Astrocyte of the cerebellum (primary cell): ENCODE data around the gene ARHGEF37.
"Not testable (repeated sequence)": the region's sequence is repeated elsewhere in the genome, so short reads cannot be mapped to it uniquely, and the experiment has no call there.

ENCODE experiments used
- DNase-seq: peaks from one replicate; pipeline ENCODE4 v3.0.0-alpha.2; 2011; ENCODE audit warnings: low read depth
- H3K4me3 ChIP-seq: 2 replicates; pipeline ENCODE4 v1.5.1; 2011; ENCODE audit warnings: mild to moderate bottlenecking, low read depth, low read length, moderate library complexity
- in situ Hi-C: cut with HindIII; loops from 2 replicates; pipeline ENCODE4 v1.10.0; 2017; ENCODE audit warnings: low sequenced_read_pairs
- TF ChIP-seq, protein P1 (sequence below): IDR thresholded peaks from 2 replicates; pipeline ENCODE4 v1.5.1; 2012; ENCODE audit warnings: low read length, low read depth, moderate library complexity, mild to moderate bottlenecking; ENCODE audit errors: missing control alignments

The ARHGEF37 gene

GRCh38 chr5:149646564-149646963, 65.3 kb downstream of the ARHGEF37 start:
- no peak for DNase-seq
- in situ Hi-C loops, result loop anchor here (25.0 kb wide), 1 partner anchor 341 kb away; no protein-coding TSS in a partner anchor
- no peak overlapping the region for H3K4me3 ChIP-seq
- TF ChIP-seq, protein P1, sequence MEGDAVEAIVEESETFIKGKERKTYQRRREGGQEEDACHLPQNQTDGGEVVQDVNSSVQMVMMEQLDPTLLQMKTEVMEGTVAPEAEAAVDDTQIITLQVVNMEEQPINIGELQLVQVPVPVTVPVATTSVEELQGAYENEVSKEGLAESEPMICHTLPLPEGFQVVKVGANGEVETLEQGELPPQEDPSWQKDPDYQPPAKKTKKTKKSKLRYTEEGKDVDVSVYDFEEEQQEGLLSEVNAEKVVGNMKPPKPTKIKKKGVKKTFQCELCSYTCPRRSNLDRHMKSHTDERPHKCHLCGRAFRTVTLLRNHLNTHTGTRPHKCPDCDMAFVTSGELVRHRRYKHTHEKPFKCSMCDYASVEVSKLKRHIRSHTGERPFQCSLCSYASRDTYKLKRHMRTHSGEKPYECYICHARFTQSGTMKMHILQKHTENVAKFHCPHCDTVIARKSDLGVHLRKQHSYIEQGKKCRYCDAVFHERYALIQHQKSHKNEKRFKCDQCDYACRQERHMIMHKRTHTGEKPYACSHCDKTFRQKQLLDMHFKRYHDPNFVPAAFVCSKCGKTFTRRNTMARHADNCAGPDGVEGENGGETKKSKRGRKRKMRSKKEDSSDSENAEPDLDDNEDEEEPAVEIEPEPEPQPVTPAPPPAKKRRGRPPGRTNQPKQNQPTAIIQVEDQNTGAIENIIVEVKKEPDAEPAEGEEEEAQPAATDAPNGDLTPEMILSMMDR, result no peak

GRCh38 chr5:149647334-149647733, 66.0 kb downstream of the ARHGEF37 start:
- TF ChIP-seq, protein P1, result no peak

GRCh38 chr5:149648464-149649393, 67.4 kb downstream of the ARHGEF37 start:
- in situ Hi-C loops, result loop anchor here (25.0 kb wide), 1 partner anchor 339 kb away; no protein-coding TSS in a partner anchor
- not testable (repeated sequence) for DNase-seq, H3K4me3 ChIP-seq

More at GRCh38 chr5:149647334-149647733, 66.0 kb downstream of the ARHGEF37 start:
- no peak overlapping the region for H3K4me3 ChIP-seq
- in situ Hi-C loops, result loop anchor here (25.0 kb wide), 1 partner anchor 340 kb away; no protein-coding TSS in a partner anchor
- DNase-seq, result no peak

- in situ Hi-C loops, result loop anchor here (25.0 kb wide), 1 partner anchor 338 kb away; no protein-coding TSS in a partner anchor
- DNase-seq, H3K4me3 ChIP-seq: not testable (repeated sequence)
These were observed 68.4 kb downstream of the ARHGEF37 start for GRCh38 chr5:149649730-149650129.

- DNase-seq, result no peak
- in situ Hi-C loops, result no loop called here
- TF ChIP-seq, protein P1, result no peak
- no peak overlapping the region for H3K4me3 ChIP-seq
These were observed 70.4 kb downstream of the ARHGEF37 start for GRCh38 chr5:149651686-149652085.

- no peak for DNase-seq
- H3K4me3 ChIP-seq, result no peak overlapping the region
- in situ Hi-C loops, result no loop called here
- TF ChIP-seq, protein P1, result no peak
These were observed 71.4 kb downstream of the ARHGEF37 start for GRCh38 chr5:149652697-149653096.

DNA sequence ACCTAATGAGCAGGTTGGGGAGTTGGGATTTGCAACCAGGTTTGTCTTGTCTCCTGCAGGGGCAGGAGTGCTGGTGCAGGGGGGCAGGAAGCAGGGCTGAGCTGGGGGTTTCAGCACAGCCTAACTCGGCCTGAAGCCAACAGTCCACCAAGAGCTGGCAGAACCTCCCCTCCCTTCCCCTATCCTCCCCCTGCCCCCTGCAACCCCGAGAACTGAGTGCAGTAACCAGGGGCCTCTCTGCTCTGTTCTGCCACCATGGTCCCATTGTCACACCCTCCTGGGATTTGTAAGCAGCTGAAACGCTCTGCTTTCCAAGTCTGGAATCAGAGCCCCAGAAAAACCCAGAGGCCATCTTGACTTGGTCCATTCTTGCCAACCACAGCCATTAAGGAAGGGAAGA, 72.9 kb downstream of the ARHGEF37 start:
- H3K4me3 ChIP-seq, result no peak overlapping the region
- no peak for DNase-seq
- TF ChIP-seq, protein P1, result no peak
- in situ Hi-C loops, result no loop called here
